ENCODE results near the gene ENPEP. TPM values are rescaled to one million over a fixed set of nuclear protein-coding genes. Genes with fewer than 3 reads are reported as not detected.

Gene ENPEP
- total RNA-seq, 4 donors from 2014 or later: 0.30 to 1.6 (median 0.86) TPM

- no peak for DNase-seq
- Histone ChIP-seq H3K4me3 (peak overlapping the region in 1 of 4 donors; percentile 4), H3K27me3 (peaks cover 0 to 20% (median 0%) of the 10 kb centered on the region in 4 donors), H3K36me3 (no peaks in the 10 kb centered on the region), H3K9me3 (no peaks in the 10 kb centered on the region), H3K4me1 (peaks cover 0 to 8% (median 0%) of the 10 kb centered on the region in 3 donors), H3K27ac (peak overlapping the region in 1 of 4 donors; percentile 18)
- TF ChIP-seq POLR2A (IDR thresholded peaks at IDR 0.05) (no peak), CTCF (IDR thresholded peaks at IDR 0.05) (no peak)
- intact Hi-C loops (cut with DNase I): no loop called here
- 69 to 76% methylated on average over 8 of the region's 8 CpGs for WGBS, 2 donors
These were observed 4.1 kb downstream of the ENPEP start for GRCh38 chr4:110480031-110480549.

DNA sequence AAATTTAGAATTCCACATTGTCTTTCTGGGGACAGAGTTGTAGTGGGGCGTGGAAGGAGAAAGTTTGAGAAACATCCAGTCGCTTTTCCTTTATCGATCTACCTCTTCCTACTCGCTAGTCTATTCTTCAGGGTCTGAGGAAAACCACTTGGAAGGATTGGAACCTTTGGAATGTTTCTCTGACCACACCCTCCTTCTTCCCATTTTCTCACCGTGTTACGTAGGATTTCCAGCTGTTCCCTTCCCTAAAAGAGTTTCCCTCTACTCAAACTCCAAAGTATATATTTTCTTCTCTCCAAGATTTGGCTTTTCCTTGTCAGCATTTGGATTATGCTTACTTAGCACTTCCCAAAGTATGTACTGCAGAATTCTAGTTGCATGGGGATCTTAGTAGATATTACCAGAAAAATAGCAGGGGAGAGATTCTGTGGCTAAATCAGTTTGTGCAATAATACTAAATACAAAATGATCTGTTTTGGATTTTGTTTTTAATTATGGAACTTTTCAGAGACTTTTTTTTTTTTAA, 4.9 kb downstream of the ENPEP start:
- Histone ChIP-seq H3K36me3 (no peaks in the 10 kb centered on the region), H3K27ac (peak overlapping the region in 2 of 4 donors; percentile 18 to 44), H3K9me3 (no peaks in the 10 kb centered on the region), H3K4me3 (peak overlapping the region in 1 of 4 donors; percentile 4), H3K4me1 (peaks cover 0 to 2% (median 0%) of the 10 kb centered on the region in 3 donors), H3K27me3 (peaks cover 0 to 21% (median 0%) of the 10 kb centered on the region in 4 donors)
- DNase-seq: no peak
- TF ChIP-seq CTCF (IDR thresholded peaks at IDR 0.05) (no peak), POLR2A (IDR thresholded peaks at IDR 0.05) (no peak)
- intact Hi-C loops (cut with DNase I): no loop called here
- 68 to 81% methylated on average over 6 of the region's 6 CpGs for WGBS, 2 donors

GRCh38 chr4:110483516-110483915, 7.6 kb downstream of the ENPEP start:
- no peaks in the 10 kb centered on the region for H3K36me3 ChIP-seq
- DNase-seq: no peak
- TF ChIP-seq POLR2A (IDR thresholded peaks at IDR 0.05) (no peak), CTCF (IDR thresholded peaks at IDR 0.05) (no peak)
- H3K27me3 ChIP-seq: peaks cover 0 to 15% (median 0%) of the 10 kb centered on the region in 4 donors
- WGBS, 2 donors: 62 to 70% methylated on average over 5 of the region's 5 CpGs
- intact Hi-C loops (cut with DNase I): no loop called here
- H3K9me3 ChIP-seq: no peaks in the 10 kb centered on the region
- no peak overlapping the region for H3K27ac ChIP-seq
- no peak overlapping the region for H3K4me3 ChIP-seq
- H3K4me1 ChIP-seq: peaks cover 0 to 7% (median 0%) of the 10 kb centered on the region in 3 donors

- DNase-seq: no peak
- intact Hi-C loops (cut with DNase I): no loop called here
- H3K9me3 ChIP-seq: no peaks in the 10 kb centered on the region
- 38 to 83% methylated on average over 2 of the region's 2 CpGs for WGBS, 2 donors
- no peak overlapping the region for H3K4me3 ChIP-seq
- no peak overlapping the region for H3K27ac ChIP-seq
- peaks cover 0 to 7% (median 0%) of the 10 kb centered on the region in 3 donors for H3K4me1 ChIP-seq
- H3K36me3 ChIP-seq: no peaks in the 10 kb centered on the region
- H3K27me3 ChIP-seq: peaks cover 0 to 18% (median 0%) of the 10 kb centered on the region in 4 donors
- TF ChIP-seq POLR2A (IDR thresholded peaks at IDR 0.05) (no peak), CTCF (IDR thresholded peaks at IDR 0.05) (no peak)
These were observed 8.1 kb downstream of the ENPEP start for GRCh38 chr4:110484029-110484428.

- H3K4me3 ChIP-seq: no peak overlapping the region
- H3K9me3 ChIP-seq: no peaks in the 10 kb centered on the region
- intact Hi-C loops (cut with DNase I): no loop called here
- 37 to 48% methylated on average over 5 of the region's 5 CpGs for WGBS, 2 donors
- no peak for DNase-seq
- H3K36me3 ChIP-seq: no peaks in the 10 kb centered on the region
- H3K27me3 ChIP-seq: peaks cover 0 to 18% (median 0%) of the 10 kb centered on the region in 4 donors
- H3K4me1 ChIP-seq: peaks cover 0 to 7% (median 0%) of the 10 kb centered on the region in 3 donors
- no peak for TF ChIP-seq CTCF (IDR thresholded peaks at IDR 0.05)
- TF ChIP-seq POLR2A (IDR thresholded peaks at IDR 0.05): no peak
- peak overlapping the region in 2 of 4 donors; percentile 23 to 28 for H3K27ac ChIP-seq
These were observed 8.8 kb downstream of the ENPEP start for GRCh38 chr4:110484767-110485166.

Data from esophagus squamous epithelium (tissue), 5 donors.